BE2C (cell line): ENCODE measurements around the gene HYAL4.

ENCODE experiments used
- DNase-seq: peaks from one replicate; pipeline ENCODE4 v3.0.0-alpha.2; 2020
- H3K27me3 ChIP-seq: fragments of 250-450 bp; sonication (Bioruptor Pico); 2 replicates; pipeline ENCODE4 v1.5.1; 2020; ENCODE audit warnings: mild to moderate bottlenecking
- H3K36me3 ChIP-seq: fragments of 250-450 bp; sonication (Bioruptor Pico); 2 replicates; pipeline ENCODE4 v1.5.1; 2020; ENCODE audit warnings: mild to moderate bottlenecking
- H3K4me1 ChIP-seq: fragments of 250-450 bp; sonication (Bioruptor Pico); 2 replicates; pipeline ENCODE4 v1.5.1; 2020
- H3K4me3 ChIP-seq: 2 replicates; pipeline ENCODE4 v1.5.1; 2011; ENCODE audit warnings: low read depth, low read length
- H3K9me3 ChIP-seq: fragments of 250-450 bp; sonication (Bioruptor Pico); 2 replicates; pipeline ENCODE4 v1.5.1; 2020
- CTCF ChIP-seq: IDR thresholded peaks from 2 replicates; pipeline ENCODE4 v1.5.1; 2012; ENCODE audit warnings: mild to moderate bottlenecking, low read depth, low read length

Gene HYAL4

GRCh38 chr7:123860848-123861247 lies 15.9 kb downstream of the HYAL4 start:
- TF ChIP-seq CTCF = no peak
- H3K4me3 ChIP-seq = no peak overlapping the region
- no peaks in the 10 kb centered on the region for H3K9me3 ChIP-seq
- no peak for DNase-seq
- no peaks in the 10 kb centered on the region for H3K27me3 ChIP-seq
- H3K36me3 ChIP-seq = no peaks in the 10 kb centered on the region
- H3K4me1 ChIP-seq = no peaks in the 10 kb centered on the region

- H3K36me3 ChIP-seq = no peaks in the 10 kb centered on the region
- H3K27me3 ChIP-seq = no peaks in the 10 kb centered on the region
- no peak overlapping the region for H3K4me3 ChIP-seq
- no peaks in the 10 kb centered on the region for H3K4me1 ChIP-seq
- no peak for DNase-seq
- no peak for TF ChIP-seq CTCF
- H3K9me3 ChIP-seq = no peaks in the 10 kb centered on the region
These were observed 17.8 kb downstream of the HYAL4 start for GRCh38 chr7:123862775-123863174.

GRCh38 chr7:123863461-123863860 lies 18.5 kb downstream of the HYAL4 start:
- no peak overlapping the region for H3K4me3 ChIP-seq
- no peaks in the 10 kb centered on the region for H3K27me3 ChIP-seq
- H3K4me1 ChIP-seq = no peaks in the 10 kb centered on the region
- TF ChIP-seq CTCF = no peak
- H3K9me3 ChIP-seq = no peaks in the 10 kb centered on the region
- H3K36me3 ChIP-seq = no peaks in the 10 kb centered on the region
- DNase-seq = no peak

- Histone ChIP-seq H3K36me3 (no peaks in the 10 kb centered on the region), H3K9me3 (no peaks in the 10 kb centered on the region), H3K4me3 (no peak overlapping the region), H3K27me3 (no peaks in the 10 kb centered on the region), H3K4me1 (no peaks in the 10 kb centered on the region)
- TF ChIP-seq CTCF = no peak
- DNase-seq = no peak
These were observed 19.0 kb downstream of the HYAL4 start for GRCh38 chr7:123864012-123864411.

- DNase-seq = no peak
- H3K27me3 ChIP-seq = no peaks in the 10 kb centered on the region
- H3K4me1 ChIP-seq = no peaks in the 10 kb centered on the region
- H3K9me3 ChIP-seq = no peaks in the 10 kb centered on the region
- TF ChIP-seq CTCF = no peak
- H3K4me3 ChIP-seq = no peak overlapping the region
- H3K36me3 ChIP-seq = no peaks in the 10 kb centered on the region
These were observed 19.5 kb downstream of the HYAL4 start for GRCh38 chr7:123864436-123864835.

GRCh38 chr7:123864966-123865365 lies 20.0 kb downstream of the HYAL4 start:
- DNase-seq = no peak
- H3K4me3 ChIP-seq = no peak overlapping the region
- H3K4me1 ChIP-seq = no peaks in the 10 kb centered on the region
- H3K9me3 ChIP-seq = no peaks in the 10 kb centered on the region
- TF ChIP-seq CTCF = no peak
- H3K27me3 ChIP-seq = no peaks in the 10 kb centered on the region
- H3K36me3 ChIP-seq = no peaks in the 10 kb centered on the region
